ENCODE data around the gene WWOX.

GRCh38 chr16:78510496-78510895 is 411.0 kb downstream of the WWOX start:
- TF ChIP-seq CTCF (IDR thresholded peaks at IDR 0.05 in 8 of 11, conservative IDR thresholded peaks at IDR 0.05 in 3 of 11) (no peak), POLR2AphosphoS5 (IDR thresholded peaks at IDR 0.05) (no peak), POLR2A (IDR thresholded peaks at IDR 0.05) (no peak)
